ENCODE data around the gene SUSD4. TPM values are rescaled to one million over a fixed set of nuclear protein-coding genes. Genes with fewer than 3 reads are reported as not detected.

SUSD4 gene
- total and polyA plus RNA-seq, 2 of the 4 experiments (the other 2 are of a cell fraction) = 1.8 to 2.7 TPM

- Histone ChIP-seq H3K27me3 (ENCODE audit: control insufficient read depth, insufficient read depth, low read length) (peaks cover 8% of the 10 kb centered on the region), H4K8ac (ENCODE audit: low read depth in 2 of 2, low read length in 2 of 2) (no peak overlapping the region), H2AK9ac (replicated peaks; ENCODE audit: low read depth, low read length, poor library complexity) (no peak overlapping the region), H3K18ac (ENCODE audit: low read depth, low read length) (no peak overlapping the region), H3K79me1 (ENCODE audit: low read depth in 1 of 2, low read length in 2 of 2) (no peaks in the 10 kb centered on the region), H3K36me3 (ENCODE audit: control insufficient read depth, insufficient read depth, low read length) (no peaks in the 10 kb centered on the region), H3K23ac (ENCODE audit: low read depth, low read length) (no peak overlapping the region), H3K27ac (ENCODE audit: insufficient read depth, low read length) (no peak overlapping the region), H2BK5ac (ENCODE audit: low read depth, low read length, poor library complexity, severe bottlenecking) (no peak overlapping the region), H3K56ac (ENCODE audit: extremely low read depth, insufficient read depth, low read length) (no peak overlapping the region), H2BK15ac (ENCODE audit: low read depth, low read length) (no peak overlapping the region), H3K9me3 (ENCODE audit: control insufficient read depth, insufficient read depth, low read length) (no peaks in the 10 kb centered on the region), H4K91ac (ENCODE audit: insufficient read depth, low read depth, low read length) (no peak overlapping the region), H3K14ac (replicated peaks; ENCODE audit: low read depth, low read length) (no peak overlapping the region), H2AFZ (replicated peaks; ENCODE audit: low read length, poor library complexity) (no peak overlapping the region), H2BK20ac (ENCODE audit: low read depth, low read length) (no peak overlapping the region), H3K4ac (ENCODE audit: low read depth, low read length) (no peak overlapping the region), H3K4me2 (ENCODE audit: low read depth, low read length) (no peak overlapping the region), H2AK5ac (ENCODE audit: low read depth, low read length) (no peak overlapping the region), H3K9ac (ENCODE audit: low read depth, low read length) (no peak overlapping the region), H3K4me1 (ENCODE audit: control insufficient read depth, insufficient read depth, low read length) (no peaks in the 10 kb centered on the region), H4K20me1 (ENCODE audit: insufficient read depth, low read length) (no peaks in the 10 kb centered on the region), H4K5ac (ENCODE audit: low read depth, low read length) (no peak overlapping the region), H3K4me3 (ENCODE audit: insufficient read depth, low read depth, low read length) (no peak overlapping the region), H2BK120ac (ENCODE audit: low read depth, low read length) (no peak overlapping the region), H3K9me1 (ENCODE audit: insufficient read depth, low read length) (no peaks in the 10 kb centered on the region)
- no TSS peak for BruUV-seq (replicated peaks)
- no peak for DNase-seq
- dilution Hi-C loops (cut with HindIII; ENCODE audit: low sequenced_read_pairs, unreplicated experiment) = no loop called here
- in situ Hi-C loops (cut with MboI; ENCODE audit: low sequenced_read_pairs) = no loop called here
- 100% methylated on average over 1 of the region's 2 CpGs; no CpG with 5 or more reads in 1 of the 2 experiments for WGBS, 2 experiments (ENCODE audit: extremely low coverage in 2 of 2, insufficient read length in 1 of 2)
- intact Hi-C loops (cut with micrococcal nuclease) = no loop called here
- POLR2A ChIA-PET (ENCODE audit: unreplicated experiment) = no interaction called here
- CTCF ChIA-PET = no interaction called here
- ATAC-seq (ENCODE audit: low read depth) = no peak
- no peak for TF ChIP-seq CHD1 (IDR thresholded peaks at IDR 0.05; ENCODE audit: low read depth, low read length)
- TF ChIP-seq CTCF (conservative IDR thresholded peaks at IDR 0.05; ENCODE audit: low read depth, low read length) = no peak
These were observed 48.3 kb downstream of the SUSD4 start for GRCh38 chr1:223315665-223316064.
